Activated T-helper 1 cell treated with anti-CD3 and anti-CD28 coated beads, Interleukin-12 subunit alpha, Interleukin-12 subunit beta, Interleukin-2, Interleukin-4 antibody, amounts not matched to agents 30 ng/mL and 10 ng/mL and 1 ng/mL, durations not matched to agents 14 hours and 24 hours and 36 hours (primary cell): ENCODE results near the gene PNLDC1. TPM values are rescaled to one million over a fixed set of nuclear protein-coding genes. Genes with fewer than 3 reads are reported as not detected.
A peak's percentile ranks its signal among the peaks of the same experiment; 100 is the strongest.
"Not testable (repeated sequence)": the region's sequence is repeated elsewhere in the genome, so short reads cannot be mapped to it uniquely, and the experiment has no call there.

Experiments used
- DNase-seq: peaks from one replicate; pipeline ENCODE4 v3.0.0; 2021; ENCODE audit warnings: low spot score
- H3K27ac Mint-ChIP-seq: one replicate; pipeline ENCODE4 v1.8.0; 2021; ENCODE audit warnings: mild to moderate bottlenecking, mixed read lengths
- H3K27me3 Mint-ChIP-seq: one replicate; pipeline ENCODE4 v1.8.0; 2022; ENCODE audit warnings: mild to moderate bottlenecking, moderate library complexity, mixed read lengths; ENCODE audit not compliant: insufficient read depth
- H3K36me3 Mint-ChIP-seq: one replicate; pipeline ENCODE4 v1.8.0; 2021; ENCODE audit warnings: low read depth, mixed read lengths
- H3K4me1 Mint-ChIP-seq: one replicate; pipeline ENCODE4 v1.8.0; 2021; ENCODE audit warnings: low read depth, mixed read lengths
- H3K4me3 Mint-ChIP-seq: one replicate; pipeline ENCODE4 v1.8.0; 2021; ENCODE audit warnings: mild to moderate bottlenecking, moderate library complexity, mixed read lengths
- H3K9me3 Mint-ChIP-seq: one replicate; pipeline ENCODE4 v1.8.0; 2021; ENCODE audit warnings: mixed read lengths
- intact Hi-C: fragments of 100-400 bp; cut with micrococcal nuclease; formaldehyde crosslinking; loops from one replicate; pipeline ENCODE4 v1.15.1; 2024
- total RNA-seq: library from RNA; stranded (reverse); gene quantifications from 2 replicates; pipeline ENCODE4 v1.2.3, GENCODE V29; 2022

PNLDC1 gene
- total RNA-seq, 1 donor from 2014 or later, result 0.78 TPM

DNA sequence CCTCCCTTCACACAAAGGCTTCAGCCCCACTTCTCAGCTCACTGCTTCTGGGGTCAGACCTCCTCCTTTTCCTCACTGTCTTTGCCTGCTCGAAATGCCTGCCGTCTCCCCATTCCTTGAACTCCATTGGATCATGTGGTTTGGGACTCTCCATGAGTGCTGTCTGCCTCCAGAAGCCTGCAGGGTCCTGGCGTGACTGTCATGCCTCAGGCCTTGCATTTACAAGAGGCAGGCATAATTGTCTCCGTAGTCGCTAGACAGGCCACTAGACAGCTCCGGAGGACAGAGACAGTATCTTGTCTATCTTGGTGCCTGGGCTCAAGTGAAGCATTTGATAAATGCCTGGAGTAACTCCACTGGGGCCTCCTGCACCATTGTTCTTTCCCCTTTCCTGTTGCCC is 15.3 kb downstream of the PNLDC1 start:
- H3K9me3 Mint-ChIP-seq, result no peaks in the 10 kb centered on the region
- no peaks in the 10 kb centered on the region for H3K27me3 Mint-ChIP-seq
- intact Hi-C loops, result no loop called here
- no peak overlapping the region for H3K4me3 Mint-ChIP-seq
- peaks cover 13% of the 10 kb centered on the region for H3K4me1 Mint-ChIP-seq
- H3K27ac Mint-ChIP-seq, result no peak overlapping the region
- DNase-seq, result no peak
- no peaks in the 10 kb centered on the region for H3K36me3 Mint-ChIP-seq

- H3K27me3 Mint-ChIP-seq, intact Hi-C loops, H3K9me3 Mint-ChIP-seq, H3K27ac Mint-ChIP-seq, H3K4me3 Mint-ChIP-seq, DNase-seq, H3K36me3 Mint-ChIP-seq: not testable (repeated sequence)
- H3K4me1 Mint-ChIP-seq, result peaks cover 18% of the 10 kb centered on the region
Measured at GRCh38 chr6:159816775-159817174, 16.7 kb downstream of the PNLDC1 start.

DNA sequence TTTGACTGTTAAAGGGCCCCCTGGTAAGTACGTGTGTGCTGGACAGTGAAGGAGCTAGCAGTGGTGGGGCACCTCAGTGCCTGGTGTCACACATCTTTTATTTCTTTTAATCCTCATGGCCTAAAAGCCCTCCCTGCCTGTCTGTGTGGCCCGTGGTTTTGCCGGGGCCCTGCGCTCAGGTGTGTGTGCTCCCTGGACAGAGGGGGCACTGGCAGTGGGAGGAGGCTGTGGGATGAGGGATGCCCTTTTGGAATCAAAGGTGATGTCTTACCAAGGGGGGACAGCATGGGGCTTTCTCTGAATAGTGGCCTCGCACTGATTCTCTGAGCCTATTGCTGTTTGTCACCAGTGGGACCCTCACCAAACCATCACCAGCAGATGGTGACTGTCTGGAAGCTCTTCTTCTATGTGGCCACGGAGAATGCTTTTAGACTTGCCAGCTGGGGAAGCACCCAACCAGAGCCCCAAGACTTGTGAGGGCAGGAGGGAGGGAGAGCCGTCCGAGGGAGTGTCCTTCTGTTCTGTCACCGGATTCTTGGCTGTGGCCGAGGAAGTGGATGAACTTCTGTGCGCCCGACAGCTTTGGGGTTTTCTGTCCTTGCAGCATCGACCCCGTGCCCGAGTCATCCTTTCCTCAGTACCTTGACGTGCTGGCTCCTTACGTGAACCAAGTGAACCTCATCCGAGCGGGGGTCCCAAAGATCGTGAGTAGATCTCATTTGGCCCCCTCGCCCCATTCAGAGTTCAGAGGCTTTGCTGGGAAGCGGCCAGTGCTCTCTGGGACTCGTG is 18.1 kb downstream of the PNLDC1 start:
- H3K9me3 Mint-ChIP-seq, result no peaks in the 10 kb centered on the region
- no peak overlapping the region for H3K4me3 Mint-ChIP-seq
- no peaks in the 10 kb centered on the region for H3K27me3 Mint-ChIP-seq
- DNase-seq, result no peak
- peaks cover 18% of the 10 kb centered on the region for H3K4me1 Mint-ChIP-seq
- intact Hi-C loops, result no loop called here
- no peaks in the 10 kb centered on the region for H3K36me3 Mint-ChIP-seq
- H3K27ac Mint-ChIP-seq, result no peak overlapping the region

- H3K27ac Mint-ChIP-seq, result no peak overlapping the region
- H3K9me3 Mint-ChIP-seq, result no peaks in the 10 kb centered on the region
- H3K4me1 Mint-ChIP-seq, result peaks cover 18% of the 10 kb centered on the region
- no peak for DNase-seq
- H3K4me3 Mint-ChIP-seq, result peak overlapping the region; percentile 75
- no peaks in the 10 kb centered on the region for H3K27me3 Mint-ChIP-seq
- H3K36me3 Mint-ChIP-seq, result no peaks in the 10 kb centered on the region
- intact Hi-C loops, result no loop called here
Measured at GRCh38 chr6:159819098-159819497, 19.0 kb downstream of the PNLDC1 start.

DNA sequence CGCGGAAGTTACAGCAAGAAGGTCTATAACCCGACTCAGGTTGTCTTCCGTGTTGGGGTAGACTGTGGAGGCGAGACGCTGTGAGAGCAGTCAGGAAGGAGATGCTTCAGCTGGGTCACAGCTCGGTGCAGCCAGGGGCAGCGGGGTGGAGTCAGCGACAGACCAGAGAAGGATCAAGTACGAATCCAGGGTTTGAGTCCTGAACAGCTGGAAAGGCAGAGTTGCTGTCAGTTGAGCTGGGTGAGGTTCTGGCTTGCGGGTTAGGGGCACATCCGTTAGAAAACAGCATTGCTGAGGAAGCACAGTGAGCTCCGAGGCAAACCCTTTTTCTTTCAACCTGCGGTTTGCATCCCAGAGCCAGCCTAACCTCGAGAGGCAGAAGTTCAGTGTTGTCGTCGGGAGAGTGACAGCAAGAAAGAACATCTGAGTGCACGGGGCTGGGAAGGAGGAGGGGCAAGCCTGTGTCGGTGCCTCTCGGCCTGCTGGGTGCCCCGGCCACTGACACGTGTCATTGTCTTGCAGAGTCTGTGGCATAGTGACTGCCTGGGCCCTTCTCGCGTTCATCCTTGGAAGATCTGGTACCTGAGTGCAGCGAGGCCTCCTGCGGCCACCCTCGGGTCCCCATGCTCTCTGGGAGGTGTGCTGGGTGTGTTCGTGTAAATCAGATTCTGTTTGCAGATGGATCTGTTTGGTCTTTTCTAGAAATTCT is 20.0 kb downstream of the PNLDC1 start:
- H3K9me3 Mint-ChIP-seq, result no peaks in the 10 kb centered on the region

DNA sequence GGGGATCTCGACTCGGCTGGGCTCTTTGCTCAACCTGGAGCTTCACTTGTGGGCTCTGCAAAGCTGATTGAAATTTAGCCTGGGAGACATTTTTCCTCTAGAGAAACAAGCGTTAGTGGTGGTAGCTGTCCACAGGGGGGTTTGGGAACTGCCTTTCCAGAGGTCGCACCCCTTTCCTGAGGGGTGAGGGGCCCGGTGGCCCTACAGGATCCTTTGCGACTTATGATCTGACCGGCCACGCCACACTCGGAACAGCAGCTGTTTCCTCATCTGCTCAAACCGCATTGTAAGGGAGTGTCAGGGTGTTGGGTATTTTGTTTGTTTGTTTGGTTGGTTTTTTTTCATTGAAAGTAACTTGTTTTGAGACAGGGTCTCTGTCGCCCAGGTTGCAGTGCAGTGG is 21.0 kb downstream of the PNLDC1 start:
- Mint-ChIP-seq H3K27ac (no peak overlapping the region), H3K27me3 (no peaks in the 10 kb centered on the region), H3K9me3 (no peaks in the 10 kb centered on the region), H3K4me1 (peaks cover 18% of the 10 kb centered on the region), H3K36me3 (no peaks in the 10 kb centered on the region), H3K4me3 (no peak overlapping the region)
- intact Hi-C loops, result no loop called here
- DNase-seq, result no peak

More for the DNA sequence above, 20.0 kb downstream of the PNLDC1 start:
- intact Hi-C loops, result no loop called here
- DNase-seq, result peak; percentile 36
- peak overlapping the region; percentile 75 for H3K4me3 Mint-ChIP-seq
- peaks cover 18% of the 10 kb centered on the region for H3K4me1 Mint-ChIP-seq
- no peaks in the 10 kb centered on the region for H3K36me3 Mint-ChIP-seq
- peak overlapping the region; percentile 83 for H3K27ac Mint-ChIP-seq
- H3K27me3 Mint-ChIP-seq, result no peaks in the 10 kb centered on the region

GRCh38 chr6:159821726-159822125 is 21.6 kb downstream of the PNLDC1 start:
- Mint-ChIP-seq H3K4me1 (peaks cover 18% of the 10 kb centered on the region), H3K27ac (no peak overlapping the region), H3K36me3 (no peaks in the 10 kb centered on the region), H3K27me3 (no peaks in the 10 kb centered on the region), H3K4me3 (no peak overlapping the region), H3K9me3 (no peaks in the 10 kb centered on the region)
- DNase-seq, result no peak
- intact Hi-C loops, result no loop called here

GRCh38 chr6:159823953-159824352 is 23.9 kb downstream of the PNLDC1 start:
- H3K27ac Mint-ChIP-seq, result no peak overlapping the region
- no peaks in the 10 kb centered on the region for H3K36me3 Mint-ChIP-seq
- no peak overlapping the region for H3K4me3 Mint-ChIP-seq
- H3K4me1 Mint-ChIP-seq, result peaks cover 18% of the 10 kb centered on the region
- no peaks in the 10 kb centered on the region for H3K27me3 Mint-ChIP-seq
- intact Hi-C loops, result no loop called here
- H3K9me3 Mint-ChIP-seq, result no peaks in the 10 kb centered on the region
- no peak for DNase-seq

DNA sequence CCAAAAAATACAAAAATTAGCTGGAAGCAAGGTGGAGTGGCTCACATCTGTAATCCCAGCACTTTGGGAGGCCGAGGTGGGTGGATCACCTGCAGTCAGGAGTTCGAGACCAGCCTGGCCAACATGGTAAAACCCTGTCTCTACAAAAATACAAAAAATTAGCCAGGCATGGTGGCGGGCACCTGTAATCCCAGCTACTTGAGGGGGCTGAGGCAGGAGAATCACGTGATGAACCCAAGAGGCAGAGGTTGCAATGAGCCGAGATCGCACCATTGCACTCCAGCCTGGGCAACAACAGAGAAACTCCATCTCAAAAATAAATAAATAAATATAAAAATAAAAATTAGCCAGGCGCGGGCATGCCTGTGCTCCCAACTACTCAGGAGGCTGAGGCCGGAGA is 24.6 kb downstream of the PNLDC1 start:
- H3K9me3 Mint-ChIP-seq, intact Hi-C loops, H3K27ac Mint-ChIP-seq, DNase-seq, H3K4me3 Mint-ChIP-seq, H3K36me3 Mint-ChIP-seq, H3K27me3 Mint-ChIP-seq: not testable (repeated sequence)
- peaks cover 16% of the 10 kb centered on the region for H3K4me1 Mint-ChIP-seq

DNA sequence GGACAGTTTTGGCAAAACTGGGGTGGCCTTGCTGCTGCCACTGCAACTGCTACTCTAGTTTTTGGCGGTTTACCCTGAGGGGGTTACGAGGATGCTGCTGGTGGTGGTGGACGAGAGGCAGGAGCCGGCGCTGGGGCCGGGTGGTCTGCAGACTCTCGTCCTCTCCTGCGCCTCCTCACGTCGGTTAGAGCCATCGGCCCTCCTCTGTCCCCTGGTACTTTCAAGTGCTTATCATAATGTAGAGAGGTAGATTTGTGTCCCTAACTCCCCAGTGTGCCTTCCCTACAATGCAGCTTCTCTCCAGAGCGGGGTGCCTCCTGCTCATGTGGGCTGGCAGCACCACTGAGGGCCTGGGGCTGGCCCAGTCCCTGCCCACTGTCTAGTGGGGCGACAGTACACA is 25.9 kb downstream of the PNLDC1 start:
- Mint-ChIP-seq H3K4me1 (peaks cover 9% of the 10 kb centered on the region), H3K36me3 (no peaks in the 10 kb centered on the region), H3K9me3 (no peaks in the 10 kb centered on the region), H3K27ac (no peak overlapping the region), H3K4me3 (no peak overlapping the region), H3K27me3 (no peaks in the 10 kb centered on the region)
- intact Hi-C loops, result no loop called here
- no peak for DNase-seq

- no peak overlapping the region for H3K27ac Mint-ChIP-seq
- no peak overlapping the region for H3K4me3 Mint-ChIP-seq
- intact Hi-C loops, result no loop called here
- H3K9me3 Mint-ChIP-seq, result no peaks in the 10 kb centered on the region
- H3K4me1 Mint-ChIP-seq, result peaks cover 9% of the 10 kb centered on the region
- no peaks in the 10 kb centered on the region for H3K36me3 Mint-ChIP-seq
- DNase-seq, result no peak
- peaks cover 1% of the 10 kb centered on the region for H3K27me3 Mint-ChIP-seq
Measured at GRCh38 chr6:159826968-159827647, 27.0 kb downstream of the PNLDC1 start.

DNA sequence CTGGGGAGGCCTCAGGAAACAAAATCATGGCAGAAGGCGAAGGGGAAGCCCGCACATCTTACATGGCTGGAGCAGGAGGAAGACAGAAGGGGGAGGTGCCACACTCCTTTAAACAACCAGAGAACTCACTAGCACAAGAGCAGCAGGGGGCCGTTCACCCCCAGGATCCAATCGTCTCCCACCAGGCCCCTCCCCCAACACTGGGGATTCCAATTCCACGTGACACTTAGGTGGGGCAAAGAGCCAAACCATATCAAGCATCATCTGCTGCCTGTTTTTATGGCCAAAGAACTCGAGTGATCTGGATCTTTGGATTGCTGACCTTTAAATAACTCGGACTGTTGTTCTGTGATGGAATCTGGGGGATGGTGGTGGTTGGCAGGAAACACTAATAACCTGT is 28.0 kb downstream of the PNLDC1 start:
- Mint-ChIP-seq H3K4me3 (no peak overlapping the region), H3K4me1 (peaks cover 9% of the 10 kb centered on the region), H3K27me3 (peaks cover 5% of the 10 kb centered on the region), H3K36me3 (no peaks in the 10 kb centered on the region), H3K9me3 (no peaks in the 10 kb centered on the region), H3K27ac (no peak overlapping the region)
- intact Hi-C loops, result no loop called here
- DNase-seq, result no peak

DNA sequence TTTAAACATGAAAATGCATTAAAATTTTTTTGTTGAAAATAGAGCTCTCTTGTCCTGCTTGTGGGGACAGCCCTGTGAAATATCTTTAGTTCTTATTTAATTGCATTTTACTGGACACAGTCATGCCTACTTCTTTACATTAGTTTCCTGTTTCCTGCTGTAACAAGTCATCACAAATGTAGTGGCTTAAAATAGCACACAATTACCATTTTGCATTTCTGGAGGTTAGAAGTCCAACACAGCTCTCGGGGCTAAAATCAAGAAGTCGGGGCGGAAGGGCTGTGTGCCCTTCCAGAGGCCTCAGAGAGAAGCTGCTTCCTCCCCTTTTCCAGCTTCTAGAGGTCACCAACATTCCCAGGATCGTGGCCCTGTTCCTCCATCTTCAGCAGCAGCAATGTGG is 29.4 kb downstream of the PNLDC1 start:
- no peak for DNase-seq
- H3K4me1 Mint-ChIP-seq, result peaks cover 9% of the 10 kb centered on the region
- H3K36me3 Mint-ChIP-seq, result no peaks in the 10 kb centered on the region
- no peak overlapping the region for H3K27ac Mint-ChIP-seq
- H3K9me3 Mint-ChIP-seq, result no peaks in the 10 kb centered on the region
- intact Hi-C loops, result no loop called here
- no peak overlapping the region for H3K4me3 Mint-ChIP-seq
- peaks cover 8% of the 10 kb centered on the region for H3K27me3 Mint-ChIP-seq
